ENCODE measurements around the gene OBP2B. TPM values are rescaled to one million over a fixed set of nuclear protein-coding genes. Genes with fewer than 3 reads are reported as not detected.

OBP2B gene
- total RNA-seq, 1 donor from 2014 or later: not detected

GRCh38 chr9:133164191-133164590 is 44.9 kb downstream of the OBP2B start:
- Mint-ChIP-seq H3K9me3 (ENCODE audit: unreplicated experiment) (no peaks in the 10 kb centered on the region), H3K27me3 (ENCODE audit: unreplicated experiment) (peaks cover 3% of the 10 kb centered on the region), H3K4me1 (ENCODE audit: unreplicated experiment) (peaks cover 15% of the 10 kb centered on the region), H3K27ac (ENCODE audit: unreplicated experiment) (peak overlapping the region; percentile 81), H3K4me3 (ENCODE audit: unreplicated experiment) (peak overlapping the region; percentile 80), H3K36me3 (ENCODE audit: low read depth, unreplicated experiment) (peaks cover 21% of the 10 kb centered on the region)
- DNase-seq (ENCODE audit: low spot score): no peak
- TF ChIP-seq CTCF (IDR thresholded peaks at IDR 0.05; ENCODE audit: unreplicated experiment): no peak

- peak within 1 kb of the TSS; percentile 81 for H3K27ac Mint-ChIP-seq (ENCODE audit: unreplicated experiment)
- H3K36me3 Mint-ChIP-seq (ENCODE audit: low read depth, unreplicated experiment): peaks cover 21% of the 10 kb centered on the region
- peaks cover 3% of the 10 kb centered on the region for H3K27me3 Mint-ChIP-seq (ENCODE audit: unreplicated experiment)
Observed at GRCh38 chr9:133163504-133164172, 45.4 kb downstream of the OBP2B start, which contains the start of gene GBGT1. Gene GBGT1, minus strand, starts transcription at chr9:133163914. Its CDS starts 1,502 bp downstream, at chr9:133162412.

GRCh38 chr9:133162861-133163503 is 46.1 kb downstream of the OBP2B start:
- Mint-ChIP-seq H3K4me1 (ENCODE audit: unreplicated experiment) (peaks cover 15% of the 10 kb centered on the region), H3K27me3 (ENCODE audit: unreplicated experiment) (peaks cover 3% of the 10 kb centered on the region), H3K9me3 (ENCODE audit: unreplicated experiment) (no peaks in the 10 kb centered on the region), H3K36me3 (ENCODE audit: low read depth, unreplicated experiment) (peaks cover 21% of the 10 kb centered on the region), H3K27ac (ENCODE audit: unreplicated experiment) (no peak overlapping the region), H3K4me3 (ENCODE audit: unreplicated experiment) (peak overlapping the region; percentile 87)
- no peak for DNase-seq (ENCODE audit: low spot score)
- no peak for TF ChIP-seq CTCF (IDR thresholded peaks at IDR 0.05; ENCODE audit: unreplicated experiment)

More at GRCh38 chr9:133163504-133164172, 45.4 kb downstream of the OBP2B start, which contains the start of gene GBGT1:
- H3K9me3 Mint-ChIP-seq (ENCODE audit: unreplicated experiment): no peaks in the 10 kb centered on the region
- H3K4me3 Mint-ChIP-seq (ENCODE audit: unreplicated experiment): peak within 1 kb of the TSS; percentile 87
- peak; percentile 76 for DNase-seq (ENCODE audit: low spot score)
- H3K4me1 Mint-ChIP-seq (ENCODE audit: unreplicated experiment): peaks cover 15% of the 10 kb centered on the region
- no peak for TF ChIP-seq CTCF (IDR thresholded peaks at IDR 0.05; ENCODE audit: unreplicated experiment)

- Mint-ChIP-seq H3K4me1 (ENCODE audit: unreplicated experiment) (peaks cover 15% of the 10 kb centered on the region), H3K27ac (ENCODE audit: unreplicated experiment) (no peak overlapping the region), H3K27me3 (ENCODE audit: unreplicated experiment) (peaks cover 3% of the 10 kb centered on the region), H3K9me3 (ENCODE audit: unreplicated experiment) (no peaks in the 10 kb centered on the region), H3K36me3 (ENCODE audit: low read depth, unreplicated experiment) (peaks cover 21% of the 10 kb centered on the region), H3K4me3 (ENCODE audit: unreplicated experiment) (peak overlapping the region; percentile 80)
- TF ChIP-seq CTCF (IDR thresholded peaks at IDR 0.05; ENCODE audit: unreplicated experiment): no peak
- DNase-seq (ENCODE audit: low spot score): no peak
Observed at GRCh38 chr9:133161547-133161950, 47.5 kb downstream of the OBP2B start.

Data from endothelial cell (in vitro differentiated cells).